ENCODE data around the gene ZBTB17.
"Not testable (repeated sequence)": the region's sequence is repeated elsewhere in the genome, so short reads cannot be mapped to it uniquely, and the experiment has no call there.

The ZBTB17 gene

GRCh38 chr1:15934211-15935055, 41.5 kb downstream of the ZBTB17 start:
- FAIRE-seq = no peak

GRCh38 chr1:15933684-15934083, 42.2 kb downstream of the ZBTB17 start:
- FAIRE-seq = no peak

- no peak for FAIRE-seq
Observed at GRCh38 chr1:15932612-15933011, 43.3 kb downstream of the ZBTB17 start.

- FAIRE-seq = no peak
Observed at GRCh38 chr1:15931884-15932283, 44.0 kb downstream of the ZBTB17 start.

GRCh38 chr1:15931401-15931800, 44.5 kb downstream of the ZBTB17 start:
- no peak for FAIRE-seq

GRCh38 chr1:15928971-15929965, 46.6 kb downstream of the ZBTB17 start:
- FAIRE-seq = no peak

GRCh38 chr1:15926448-15926847, 49.5 kb downstream of the ZBTB17 start:
- not testable (repeated sequence) for FAIRE-seq

- FAIRE-seq = no peak
Observed at GRCh38 chr1:15923241-15923640, 52.7 kb downstream of the ZBTB17 start.

GRCh38 chr1:15918962-15919715, 56.8 kb downstream of the ZBTB17 start:
- FAIRE-seq = no peak

- FAIRE-seq = no peak
Observed at GRCh38 chr1:15916916-15917315, 59.0 kb downstream of the ZBTB17 start.

GRCh38 chr1:15916417-15916816, 59.5 kb downstream of the ZBTB17 start:
- FAIRE-seq = no peak

- FAIRE-seq = no peak
Observed at GRCh38 chr1:15915991-15916390, 59.9 kb downstream of the ZBTB17 start.

- FAIRE-seq = not testable (repeated sequence)
Observed at GRCh38 chr1:15913607-15914006, 62.3 kb downstream of the ZBTB17 start.

GRCh38 chr1:15911927-15912326, 64.0 kb downstream of the ZBTB17 start:
- no peak for FAIRE-seq

- no peak for FAIRE-seq
Observed at GRCh38 chr1:15911141-15911540, 64.8 kb downstream of the ZBTB17 start.

- FAIRE-seq = no peak
Observed at GRCh38 chr1:15908597-15908996, 67.3 kb downstream of the ZBTB17 start.

- FAIRE-seq = no peak
Observed at GRCh38 chr1:15902882-15903281, 73.0 kb downstream of the ZBTB17 start.

GRCh38 chr1:15900662-15901279, 75.1 kb downstream of the ZBTB17 start:
- FAIRE-seq = no peak

GRCh38 chr1:15899266-15899665, 76.6 kb downstream of the ZBTB17 start:
- no peak for FAIRE-seq

GRCh38 chr1:15896841-15897610, 78.9 kb downstream of the ZBTB17 start:
- not testable (repeated sequence) for FAIRE-seq

GRCh38 chr1:15895233-15895632, 80.7 kb downstream of the ZBTB17 start:
- no peak for FAIRE-seq
